IMR-90 (cell line): Measurements from ENCODE around the gene RAG1.

ENCODE experiments used
- FOS ChIP-seq: fragments of 150-350 bp; IDR thresholded peaks from 2 replicates; pipeline ENCODE4 v1.6.1; 2016; ENCODE audit warnings: low read depth, low read length
- POLR2A ChIP-seq: IDR thresholded peaks from 2 replicates; pipeline ENCODE4 v1.6.1; 2012; ENCODE audit warnings: mild to moderate bottlenecking, low read depth, low read length
- TF ChIP-seq, protein P1 (sequence below): fragments of 150-350 bp; IDR thresholded peaks from 2 replicates; pipeline ENCODE4 v1.6.1; 2017; ENCODE audit warnings: mild to moderate bottlenecking, antibody characterized with exemption, low read length, low read depth
- TF ChIP-seq, protein P2 (sequence below): conservative IDR thresholded peaks from 2 replicates; pipeline ENCODE4 v1.5.1; 2012; ENCODE audit warnings: mild to moderate bottlenecking, low read depth, low read length, improper control_type of control experiment

DNA sequence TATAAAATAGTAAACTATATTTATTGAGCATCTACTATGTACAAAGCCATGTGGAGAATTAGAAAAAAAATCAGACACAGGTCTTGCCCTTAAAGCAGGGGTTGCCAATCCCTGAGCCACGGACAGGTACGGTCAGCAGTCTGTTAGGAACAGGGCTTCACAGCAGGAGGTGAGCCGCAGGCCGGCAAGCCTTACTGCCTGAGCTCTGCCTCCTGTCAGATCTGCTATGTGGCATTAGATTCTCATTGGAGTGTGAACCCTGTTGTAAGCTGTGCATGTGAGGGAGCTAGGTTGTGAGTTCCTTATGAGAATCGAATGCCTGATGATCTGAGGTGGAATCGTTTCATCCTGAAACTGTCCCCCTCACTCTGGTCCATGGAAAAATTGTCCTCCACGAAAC is 32.4 kb downstream of the RAG1 start:
- TF ChIP-seq POLR2A = no peak
- TF ChIP-seq, protein P1, sequence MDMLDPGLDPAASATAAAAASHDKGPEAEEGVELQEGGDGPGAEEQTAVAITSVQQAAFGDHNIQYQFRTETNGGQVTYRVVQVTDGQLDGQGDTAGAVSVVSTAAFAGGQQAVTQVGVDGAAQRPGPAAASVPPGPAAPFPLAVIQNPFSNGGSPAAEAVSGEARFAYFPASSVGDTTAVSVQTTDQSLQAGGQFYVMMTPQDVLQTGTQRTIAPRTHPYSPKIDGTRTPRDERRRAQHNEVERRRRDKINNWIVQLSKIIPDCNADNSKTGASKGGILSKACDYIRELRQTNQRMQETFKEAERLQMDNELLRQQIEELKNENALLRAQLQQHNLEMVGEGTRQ = no peak
- no peak for TF ChIP-seq FOS
- TF ChIP-seq, protein P2, sequence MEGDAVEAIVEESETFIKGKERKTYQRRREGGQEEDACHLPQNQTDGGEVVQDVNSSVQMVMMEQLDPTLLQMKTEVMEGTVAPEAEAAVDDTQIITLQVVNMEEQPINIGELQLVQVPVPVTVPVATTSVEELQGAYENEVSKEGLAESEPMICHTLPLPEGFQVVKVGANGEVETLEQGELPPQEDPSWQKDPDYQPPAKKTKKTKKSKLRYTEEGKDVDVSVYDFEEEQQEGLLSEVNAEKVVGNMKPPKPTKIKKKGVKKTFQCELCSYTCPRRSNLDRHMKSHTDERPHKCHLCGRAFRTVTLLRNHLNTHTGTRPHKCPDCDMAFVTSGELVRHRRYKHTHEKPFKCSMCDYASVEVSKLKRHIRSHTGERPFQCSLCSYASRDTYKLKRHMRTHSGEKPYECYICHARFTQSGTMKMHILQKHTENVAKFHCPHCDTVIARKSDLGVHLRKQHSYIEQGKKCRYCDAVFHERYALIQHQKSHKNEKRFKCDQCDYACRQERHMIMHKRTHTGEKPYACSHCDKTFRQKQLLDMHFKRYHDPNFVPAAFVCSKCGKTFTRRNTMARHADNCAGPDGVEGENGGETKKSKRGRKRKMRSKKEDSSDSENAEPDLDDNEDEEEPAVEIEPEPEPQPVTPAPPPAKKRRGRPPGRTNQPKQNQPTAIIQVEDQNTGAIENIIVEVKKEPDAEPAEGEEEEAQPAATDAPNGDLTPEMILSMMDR = no peak
